OCI-LY7 (cell line): ENCODE data around the gene INPP5F.

Experiments
- EZH2phosphoT487 ChIP-seq: fragments of 200-600 bp; sonication (generic); IDR thresholded peaks from 2 replicates; pipeline ENCODE4 v1.6.1; 2018; ENCODE audit warnings: low read depth, borderline replicate concordance, mild to moderate bottlenecking, mixed run types, antibody characterized with exemption, low read length, moderate library complexity, mixed read lengths
- TF ChIP-seq, protein P1 (sequence below): fragments of 200-600 bp; sonication (generic); conservative IDR thresholded peaks from 2 replicates; pipeline ENCODE4 v1.5.1; 2014; ENCODE audit warnings: mild to moderate bottlenecking, antibody characterized with exemption, low read length, moderate library complexity, mixed read lengths

GRCh38 chr10:119680050-119680449 is 45.8 kb upstream of the INPP5F start:
- TF ChIP-seq, protein P1, sequence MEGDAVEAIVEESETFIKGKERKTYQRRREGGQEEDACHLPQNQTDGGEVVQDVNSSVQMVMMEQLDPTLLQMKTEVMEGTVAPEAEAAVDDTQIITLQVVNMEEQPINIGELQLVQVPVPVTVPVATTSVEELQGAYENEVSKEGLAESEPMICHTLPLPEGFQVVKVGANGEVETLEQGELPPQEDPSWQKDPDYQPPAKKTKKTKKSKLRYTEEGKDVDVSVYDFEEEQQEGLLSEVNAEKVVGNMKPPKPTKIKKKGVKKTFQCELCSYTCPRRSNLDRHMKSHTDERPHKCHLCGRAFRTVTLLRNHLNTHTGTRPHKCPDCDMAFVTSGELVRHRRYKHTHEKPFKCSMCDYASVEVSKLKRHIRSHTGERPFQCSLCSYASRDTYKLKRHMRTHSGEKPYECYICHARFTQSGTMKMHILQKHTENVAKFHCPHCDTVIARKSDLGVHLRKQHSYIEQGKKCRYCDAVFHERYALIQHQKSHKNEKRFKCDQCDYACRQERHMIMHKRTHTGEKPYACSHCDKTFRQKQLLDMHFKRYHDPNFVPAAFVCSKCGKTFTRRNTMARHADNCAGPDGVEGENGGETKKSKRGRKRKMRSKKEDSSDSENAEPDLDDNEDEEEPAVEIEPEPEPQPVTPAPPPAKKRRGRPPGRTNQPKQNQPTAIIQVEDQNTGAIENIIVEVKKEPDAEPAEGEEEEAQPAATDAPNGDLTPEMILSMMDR: no peak
- no peak for TF ChIP-seq EZH2phosphoT487
